Suppressor macrophage treated with lipopolysaccharide for 4 hours (primary cell): Measurements from ENCODE around the gene FREY1.

ENCODE experiments used
- DNase-seq: peaks from one replicate; pipeline ENCODE4 v3.0.0-alpha.2; 2020

Gene FREY1

DNA sequence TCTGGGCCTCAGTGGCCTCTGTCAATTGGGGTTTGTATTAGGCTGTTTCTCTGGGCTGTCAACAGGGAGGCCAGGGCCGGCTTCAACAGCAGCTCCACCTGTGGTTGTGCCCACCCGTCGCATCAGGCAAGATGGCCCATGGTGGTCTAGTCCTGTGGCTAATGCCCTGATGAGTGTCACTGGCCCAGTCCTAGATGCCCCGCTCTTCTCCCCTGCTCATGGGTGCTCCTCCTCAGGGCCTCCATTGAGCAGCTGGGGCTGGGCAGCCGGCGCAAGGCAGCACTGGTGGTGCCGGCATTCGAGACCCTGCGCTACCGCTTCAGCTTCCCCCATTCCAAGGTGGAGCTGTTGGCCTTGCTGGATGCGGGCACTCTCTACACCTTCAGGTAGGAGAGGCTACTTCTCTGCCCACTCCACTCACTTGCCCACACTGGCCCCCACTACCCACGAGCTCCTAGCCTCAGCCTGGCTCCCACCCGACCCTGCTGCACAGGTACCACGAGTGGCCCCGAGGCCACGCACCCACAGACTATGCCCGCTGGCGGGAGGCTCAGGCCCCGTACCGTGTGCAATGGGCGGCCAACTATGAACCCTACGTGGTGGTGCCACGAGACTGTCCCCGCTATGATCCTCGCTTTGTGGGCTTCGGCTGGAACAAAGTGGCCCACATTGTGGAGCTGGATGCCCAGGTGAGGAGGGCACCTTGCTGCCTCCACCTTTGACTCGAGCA is 20.8 kb upstream of the FREY1 start:
- no peak for DNase-seq

DNA sequence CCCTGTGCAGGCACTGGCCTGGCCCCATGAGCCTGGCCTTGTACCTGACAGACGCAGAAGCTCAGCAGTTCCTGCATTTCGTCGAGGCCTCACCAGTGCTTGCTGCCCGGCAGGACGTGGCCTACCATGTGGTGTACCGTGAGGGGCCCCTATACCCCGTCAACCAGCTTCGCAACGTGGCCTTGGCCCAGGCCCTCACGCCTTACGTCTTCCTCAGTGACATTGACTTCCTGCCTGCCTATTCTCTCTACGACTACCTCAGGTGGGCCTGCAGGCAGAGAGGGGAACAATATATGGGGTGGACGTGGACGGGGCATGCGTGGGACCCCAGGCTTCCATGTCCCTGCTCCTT is 20.2 kb upstream of the FREY1 start:
- no peak for DNase-seq

- DNase-seq: no peak
Observed at GRCh38 chr11:45926536-45927331, 19.7 kb upstream of the FREY1 start.

GRCh38 chr11:45926001-45926401 is 18.9 kb upstream of the FREY1 start:
- no peak for DNase-seq

DNA sequence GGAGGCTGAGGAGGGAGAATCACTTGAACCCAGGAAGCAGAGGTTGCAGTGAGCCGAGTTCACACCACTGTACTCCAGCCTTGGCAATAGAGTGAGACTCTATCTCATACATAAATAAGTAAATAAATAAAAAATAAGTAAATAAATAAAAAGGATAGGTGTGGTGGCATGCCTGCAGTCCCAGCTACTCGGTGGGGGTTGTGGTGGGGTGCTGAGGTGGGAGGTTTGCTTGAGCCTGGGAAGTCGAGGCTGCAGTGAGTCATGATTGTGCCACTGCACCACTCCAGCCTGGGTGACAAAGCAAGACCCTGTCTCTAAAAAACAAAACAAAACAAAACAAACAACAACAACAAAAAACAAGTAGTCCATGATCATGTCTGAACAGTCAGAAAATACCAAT is 18.5 kb upstream of the FREY1 start:
- DNase-seq: no peak

DNA sequence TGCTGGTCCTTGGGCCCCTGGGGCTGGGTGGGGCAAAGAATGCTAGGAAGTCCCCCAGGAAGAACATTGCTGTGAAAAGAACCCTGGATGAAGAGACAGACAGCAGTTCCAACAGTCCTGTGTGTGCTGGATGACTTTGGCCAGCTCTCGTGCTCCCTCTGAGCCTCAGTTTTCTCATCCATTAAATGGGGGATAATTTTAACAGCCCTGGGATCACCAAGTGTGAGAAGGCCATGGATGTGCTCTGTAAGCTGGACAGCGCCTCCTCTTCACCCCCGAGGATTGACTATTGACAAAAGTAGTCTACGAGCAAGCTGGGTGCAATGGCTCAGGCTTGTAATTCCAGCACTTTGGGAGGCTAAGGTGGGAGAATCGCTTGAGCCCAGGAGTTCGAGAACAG is 17.9 kb upstream of the FREY1 start:
- no peak for DNase-seq

GRCh38 chr11:45924036-45924915 is 17.2 kb upstream of the FREY1 start:
- no peak for DNase-seq

DNA sequence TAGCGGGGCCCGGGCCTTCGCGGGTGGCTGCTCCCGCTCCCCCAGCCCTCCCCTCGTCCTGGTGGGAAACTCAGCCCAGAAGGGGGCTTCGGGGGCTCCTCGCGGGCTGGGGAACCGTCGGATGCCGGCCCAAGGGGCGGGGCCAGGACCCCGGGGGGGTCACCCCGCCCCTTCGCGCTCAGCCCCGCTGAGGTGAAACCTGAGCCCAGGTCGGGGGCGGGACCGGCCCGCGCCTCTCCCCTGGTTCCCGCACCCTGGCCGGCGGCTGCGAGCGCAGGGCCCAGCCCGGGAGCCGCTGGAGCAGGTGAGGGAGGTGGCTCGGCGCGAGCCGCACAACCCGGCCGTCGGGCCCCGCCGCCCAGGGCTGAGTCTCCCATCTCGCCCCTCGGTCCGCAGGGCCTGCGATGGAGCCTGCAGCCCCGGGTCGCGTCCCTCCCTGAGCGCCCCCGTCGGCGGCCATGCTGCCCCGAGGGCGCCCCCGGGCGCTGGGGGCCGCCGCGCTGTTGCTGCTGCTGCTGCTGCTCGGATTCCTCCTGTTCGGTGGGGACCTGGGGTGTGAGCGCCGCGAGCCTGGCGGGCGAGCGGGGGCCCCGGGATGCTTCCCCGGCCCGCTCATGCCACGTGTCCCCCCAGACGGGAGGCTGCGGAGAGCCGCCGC is 15.5 kb upstream of the FREY1 start, which contains the start of gene LARGE2:
Gene LARGE2 (plus strand): TSS at position 232 of the 658 bp plus-strand sequence. CDS start 227 bp downstream, at position 459.
- DNase-seq: no peak

DNA sequence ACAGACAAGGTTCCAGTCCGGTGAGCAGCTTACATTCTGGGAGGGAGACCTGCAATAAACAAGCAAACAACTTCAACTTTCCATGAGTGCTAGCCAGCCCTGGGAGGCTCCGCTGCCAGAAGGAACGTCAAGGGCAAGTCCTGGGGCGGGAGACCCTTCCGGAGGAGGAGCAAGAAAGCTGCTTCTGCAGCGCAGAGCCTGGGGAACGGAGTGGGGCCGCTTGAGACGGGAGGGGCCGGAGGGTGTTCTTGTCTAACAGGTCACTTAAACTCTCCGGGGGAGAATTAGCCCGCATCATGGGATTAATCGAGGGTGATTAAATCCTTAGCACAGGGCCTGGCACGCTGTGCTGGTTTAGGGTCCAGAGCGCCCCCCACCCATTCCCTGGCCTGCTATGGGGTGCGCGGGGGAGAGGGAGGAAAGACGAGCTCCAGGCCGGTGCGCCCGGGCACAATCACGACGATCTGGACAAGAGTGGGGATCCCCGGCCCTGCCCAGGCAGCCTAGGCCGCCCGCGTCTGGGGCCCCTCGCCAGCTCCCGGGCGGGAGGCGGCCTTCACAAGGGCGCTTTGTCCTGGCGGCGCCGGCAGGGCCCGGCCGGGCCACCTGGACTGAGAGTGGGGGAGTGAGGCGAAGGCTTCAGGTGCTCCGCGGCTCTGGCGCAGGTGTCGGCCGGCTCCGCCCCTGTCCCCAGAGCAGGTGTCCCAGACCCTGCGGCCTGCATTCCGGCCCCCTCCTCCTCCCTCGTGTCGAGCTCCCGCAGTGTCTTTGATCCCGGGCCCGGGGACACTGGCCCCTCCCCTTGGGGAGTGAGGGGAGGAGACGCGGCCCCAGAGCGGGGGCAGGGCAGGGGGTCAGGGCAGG is 14.7 kb upstream of the FREY1 start:
- DNase-seq: no peak

- no peak for DNase-seq
Observed at GRCh38 chr11:45920531-45921477, 13.7 kb upstream of the FREY1 start.

- no peak for DNase-seq
Observed at GRCh38 chr11:45919806-45920530, 12.9 kb upstream of the FREY1 start.

GRCh38 chr11:45918962-45919675 is 12.0 kb upstream of the FREY1 start:
- no peak for DNase-seq

GRCh38 chr11:45918331-45918941 is 11.4 kb upstream of the FREY1 start:
- DNase-seq: peak; percentile 82

DNA sequence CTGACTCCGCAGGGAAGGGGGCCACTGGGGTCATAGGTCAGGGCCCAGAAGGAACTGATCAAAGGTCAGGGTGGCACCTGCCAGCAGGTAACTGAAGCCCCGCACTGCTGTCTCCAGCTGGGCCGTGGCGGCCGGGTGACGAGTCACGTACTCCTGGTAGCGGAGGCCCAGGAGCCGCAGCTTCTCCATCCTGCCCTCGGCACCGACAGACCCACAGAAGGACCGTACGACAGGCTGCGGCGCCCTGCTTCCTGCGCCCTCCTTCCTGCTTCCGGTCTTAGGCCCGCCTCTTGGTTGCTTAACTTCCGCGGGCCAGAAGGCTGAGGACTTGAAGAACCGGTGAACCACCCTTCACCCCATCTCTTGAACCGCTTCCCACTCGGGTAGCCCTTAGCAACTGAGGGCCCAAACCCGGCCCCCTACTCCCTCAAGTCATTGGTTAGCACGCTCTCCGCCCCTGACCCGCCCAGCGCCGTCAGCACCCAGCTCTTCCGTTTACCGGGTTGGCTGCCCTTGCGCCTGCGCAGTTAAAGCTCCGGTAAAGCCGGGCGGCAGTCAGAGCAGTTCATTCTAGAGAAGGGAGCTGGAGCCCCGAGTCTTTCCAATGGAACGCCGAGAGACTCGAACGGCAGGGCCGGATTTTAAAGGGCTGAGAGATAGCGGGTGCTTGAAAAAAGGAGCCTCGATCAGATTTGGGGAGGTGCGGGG is 10.7 kb upstream of the FREY1 start, which contains the start of gene PEX16:
Gene PEX16 (minus strand): TSS at position 255 of the 708 bp plus-strand sequence. CDS start 66 bp downstream, at position 189.
- DNase-seq: peak; percentile 99

GRCh38 chr11:45917286-45917622 is 10.2 kb upstream of the FREY1 start:
- DNase-seq: no peak

DNA sequence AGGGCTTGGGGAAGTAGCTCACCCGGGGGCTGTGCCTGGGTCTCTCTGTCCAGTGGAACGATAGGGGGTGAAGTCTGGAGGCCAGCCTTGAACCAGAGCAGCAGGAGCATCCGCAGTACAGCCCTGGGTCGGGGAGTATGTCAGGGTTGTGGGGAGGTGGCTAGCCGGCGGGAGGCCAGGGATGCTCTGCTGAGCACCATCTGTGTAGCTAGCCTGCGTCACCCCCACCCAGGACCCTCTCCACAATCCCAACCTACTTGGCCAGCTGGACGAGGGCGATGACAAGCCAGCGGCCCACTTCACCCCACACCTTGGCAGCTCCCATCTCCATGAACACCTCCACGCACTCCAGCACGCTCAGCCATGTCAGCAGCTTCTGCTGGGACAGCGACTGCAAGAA is 8.4 kb upstream of the FREY1 start:
- no peak for DNase-seq

DNA sequence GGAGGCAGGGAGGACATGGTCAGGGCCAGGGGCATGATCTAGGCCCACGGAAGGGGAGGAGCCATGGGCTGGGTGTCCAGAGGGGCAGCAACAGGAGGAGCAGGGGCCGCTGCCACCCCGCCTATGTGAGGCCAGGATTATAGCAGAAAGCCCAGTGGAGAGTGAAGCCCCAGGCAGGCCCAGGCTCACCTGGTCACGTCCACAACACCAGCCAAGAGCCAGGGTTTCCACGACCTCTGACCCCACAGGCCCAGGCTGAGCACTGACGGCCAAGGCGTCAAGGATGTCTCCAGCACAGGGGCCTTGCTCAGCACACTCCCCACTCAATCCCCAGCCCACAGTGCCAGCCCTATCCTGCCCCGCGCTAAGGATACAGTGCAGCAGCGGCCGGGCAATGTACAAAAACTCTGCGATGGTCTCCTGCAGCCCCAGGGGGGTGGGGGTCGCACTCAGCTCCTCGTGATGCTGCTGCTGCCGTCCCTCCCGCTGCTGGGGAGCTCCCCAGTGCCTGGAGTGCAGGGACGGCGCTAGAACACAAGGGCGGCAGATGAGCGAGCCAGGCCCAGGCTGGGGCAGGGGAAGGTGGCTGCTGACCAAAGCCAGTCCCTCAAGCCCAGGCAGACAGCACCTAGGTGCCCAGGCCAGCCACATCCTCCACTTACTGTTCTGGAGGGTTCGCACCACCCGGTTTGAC is 7.0 kb upstream of the FREY1 start:
- DNase-seq: no peak
